HG03108 (cell line): ENCODE data around the gene OAS3.
"Not testable (repeated sequence)": the region's sequence is repeated elsewhere in the genome, so short reads cannot be mapped to it uniquely, and the experiment has no call there.

ENCODE experiments used
- ATAC-seq: cut with Tn5 transposase; IDR thresholded peaks from one replicate; pipeline ENCODE4 v1.9.1; 2021; ENCODE audit warnings: moderate library complexity; ENCODE audit not compliant: unreplicated experiment

OAS3 gene

GRCh38 chr12:112979041-112979680, 40.9 kb downstream of the OAS3 start:
- no peak for ATAC-seq

- no peak for ATAC-seq
Observed at GRCh38 chr12:112980491-112981158, 42.4 kb downstream of the OAS3 start.

GRCh38 chr12:112985642-112986290, 47.5 kb downstream of the OAS3 start:
- no peak for ATAC-seq

- ATAC-seq, result no peak
Observed at GRCh38 chr12:112986291-112986800, 48.1 kb downstream of the OAS3 start.

GRCh38 chr12:112987561-112987960, 49.3 kb downstream of the OAS3 start:
- no peak for ATAC-seq

GRCh38 chr12:112988224-112988623, 50.0 kb downstream of the OAS3 start:
- ATAC-seq, result no peak

GRCh38 chr12:112988823-112989385, 50.6 kb downstream of the OAS3 start:
- not testable (repeated sequence) for ATAC-seq

GRCh38 chr12:112989806-112990205, 51.5 kb downstream of the OAS3 start:
- ATAC-seq, result no peak

- ATAC-seq, result no peak
Observed at GRCh38 chr12:112992541-112993398, 54.5 kb downstream of the OAS3 start.

- no peak for ATAC-seq
Observed at GRCh38 chr12:112995008-112995407, 56.7 kb downstream of the OAS3 start.

- no peak for ATAC-seq
Observed at GRCh38 chr12:112996501-112996900, 58.2 kb downstream of the OAS3 start.

- no peak for ATAC-seq
Observed at GRCh38 chr12:112997506-112997905, 59.2 kb downstream of the OAS3 start.

- ATAC-seq, result peak; percentile 90
Observed at GRCh38 chr12:112998987-112999767, 60.9 kb downstream of the OAS3 start.

- no peak for ATAC-seq
Observed at GRCh38 chr12:113000433-113000832, 62.2 kb downstream of the OAS3 start.

GRCh38 chr12:113002155-113002554, 63.9 kb downstream of the OAS3 start:
- no peak for ATAC-seq

GRCh38 chr12:113002676-113003075, 64.4 kb downstream of the OAS3 start:
- no peak for ATAC-seq

- no peak for ATAC-seq
Observed at GRCh38 chr12:113003636-113004035, 65.4 kb downstream of the OAS3 start.

- no peak for ATAC-seq
Observed at GRCh38 chr12:113005762-113006161, 67.5 kb downstream of the OAS3 start.

- ATAC-seq, result no peak
Observed at GRCh38 chr12:113006206-113006605, 67.9 kb downstream of the OAS3 start.

GRCh38 chr12:113006641-113007040, 68.4 kb downstream of the OAS3 start:
- no peak for ATAC-seq
